IMR-90 (cell line): Measurements from ENCODE around the gene TMEM26. TPM values are rescaled to one million over a fixed set of nuclear protein-coding genes. Genes with fewer than 3 reads are reported as not detected.
"Not testable (repeated sequence)": the region's sequence is repeated elsewhere in the genome, so short reads cannot be mapped to it uniquely, and the experiment has no call there.

Source experiments
- ATAC-seq: fragments of 200-7000 bp; cut with Tn5 transposase; 2 replicates; pipeline ENCODE4 v1.9.1; 2020; ENCODE audit warnings: low read depth, mild to moderate bottlenecking, moderate library complexity
- BruUV-seq: library from RNA; stranded (reverse); fragments of 400-500 nt; replicated peaks from 2 replicates; lab custom pipeline; 2021; lab: Mats Ljungman, UMichigan
- CTCF ChIA-PET: fragments of 300-600 bp; formaldehyde crosslinking; extraction: SDS; loops from one replicate; lab custom pipeline; 2021; ENCODE audit warnings: antibody characterized with exemption; lab: Yijun Ruan, JAX
- POLR2A ChIA-PET: fragments of 300-600 bp; sonication (Branson Sonifier 250); formaldehyde crosslinking; loops from one replicate; lab custom pipeline; 2022; ENCODE audit warnings: antibody characterized with exemption; ENCODE audit not compliant: unreplicated experiment; lab: Charles Lee
- DNase-seq: peaks from one replicate; pipeline ENCODE4 v3.0.0; 2013
- H2AFZ ChIP-seq: replicated peaks from 2 replicates; pipeline ENCODE3; 2013; ENCODE audit warnings: low read length, mild to moderate bottlenecking; ENCODE audit not compliant: poor library complexity
- H2AK5ac ChIP-seq: 2 replicates; pipeline ENCODE4 v1.6.1; 2013; ENCODE audit warnings: low read depth, low read length, inconsistent platforms
- H2AK9ac ChIP-seq: replicated peaks from 2 replicates; pipeline ENCODE3; 2013; ENCODE audit warnings: mild to moderate bottlenecking, low read depth, low read length, moderate library complexity; ENCODE audit not compliant: poor library complexity
- H2BK120ac ChIP-seq: 2 replicates; pipeline ENCODE4 v1.6.1; 2013; ENCODE audit warnings: low read depth, low read length, inconsistent platforms
- H2BK15ac ChIP-seq: 3 replicates; pipeline ENCODE4 v1.6.1; 2013; ENCODE audit warnings: low read depth, low read length, inconsistent platforms
- H2BK20ac ChIP-seq: 2 replicates; pipeline ENCODE4 v1.6.1; 2013; ENCODE audit warnings: low read depth, mild to moderate bottlenecking, inconsistent platforms, low read length, moderate library complexity
- H2BK5ac ChIP-seq: 2 replicates; pipeline ENCODE4 v1.6.1; 2013; ENCODE audit warnings: mild to moderate bottlenecking, low read depth, low read length, inconsistent platforms; ENCODE audit not compliant: poor library complexity, severe bottlenecking
- H3K14ac ChIP-seq: replicated peaks from 2 replicates; pipeline ENCODE4 v1.6.1; 2013; ENCODE audit warnings: low read depth, low read length, inconsistent platforms
- H3K18ac ChIP-seq: 2 replicates; pipeline ENCODE4 v1.6.1; 2013; ENCODE audit warnings: low read depth, low read length, control low read depth
- H3K23ac ChIP-seq: 2 replicates; pipeline ENCODE4 v1.6.1; 2013; ENCODE audit warnings: low read depth, low read length, inconsistent platforms
- H3K27ac ChIP-seq: 2 replicates; pipeline ENCODE4 v1.5.1; 2013; ENCODE audit warnings: mild to moderate bottlenecking, control low read depth, low read length; ENCODE audit not compliant: insufficient read depth
- H3K27me3 ChIP-seq: 2 replicates; pipeline ENCODE4 v1.6.1; 2013; ENCODE audit warnings: low read length; ENCODE audit not compliant: control insufficient read depth, insufficient read depth
- H3K36me3 ChIP-seq: 2 replicates; pipeline ENCODE4 v1.6.1; 2013; ENCODE audit warnings: low read length, mixed read lengths; ENCODE audit not compliant: control insufficient read depth, insufficient read depth
- H3K4ac ChIP-seq: 2 replicates; pipeline ENCODE4 v1.6.1; 2013; ENCODE audit warnings: low read depth, low read length, inconsistent platforms
- H3K4me1 ChIP-seq: 2 replicates; pipeline ENCODE4 v1.6.1; 2013; ENCODE audit warnings: low read length, mixed read lengths; ENCODE audit not compliant: control insufficient read depth, insufficient read depth
- H3K4me2 ChIP-seq: 2 replicates; pipeline ENCODE4 v1.6.1; 2013; ENCODE audit warnings: low read depth, mild to moderate bottlenecking, control low read depth, low read length, moderate library complexity
- H3K4me3 ChIP-seq: 2 replicates; pipeline ENCODE4 v1.5.1; 2013; ENCODE audit warnings: low read depth, mild to moderate bottlenecking, control low read depth, low read length, moderate library complexity; ENCODE audit not compliant: insufficient read depth
- H3K56ac ChIP-seq: 2 replicates; pipeline ENCODE4 v1.6.1; 2013; ENCODE audit warnings: low read length, inconsistent platforms; ENCODE audit not compliant: insufficient read depth; ENCODE audit errors: extremely low read depth
- H3K79me1 ChIP-seq, 2 experiments: 2 replicates each; pipeline ENCODE4 v1.6.1; 2013; ENCODE audit warnings: low read length in 2 of 2, inconsistent platforms in 1 of 2, low read depth in 1 of 2
- H3K9ac ChIP-seq: 2 replicates; pipeline ENCODE4 v1.6.1; 2013; ENCODE audit warnings: low read depth, low read length, control low read depth
- H3K9me1 ChIP-seq: 2 replicates; pipeline ENCODE4 v1.6.1; 2013; ENCODE audit warnings: low read length, inconsistent platforms; ENCODE audit not compliant: insufficient read depth
- H3K9me3 ChIP-seq: 2 replicates; pipeline ENCODE4 v1.6.1; 2013; ENCODE audit warnings: low read length; ENCODE audit not compliant: control insufficient read depth, insufficient read depth
- H4K20me1 ChIP-seq: 2 replicates; pipeline ENCODE4 v1.6.1; 2013; ENCODE audit warnings: low read length, inconsistent platforms; ENCODE audit not compliant: insufficient read depth
- H4K5ac ChIP-seq: 2 replicates; pipeline ENCODE4 v1.6.1; 2013; ENCODE audit warnings: mild to moderate bottlenecking, low read depth, low read length, control low read depth
- H4K8ac ChIP-seq, 2 experiments: 2 replicates each; pipeline ENCODE4 v1.6.1; 2013; ENCODE audit warnings: low read depth in 2 of 2, low read length in 2 of 2, control low read depth in 1 of 2, inconsistent platforms in 1 of 2
- H4K91ac ChIP-seq: 2 replicates; pipeline ENCODE4 v1.6.1; 2013; ENCODE audit warnings: low read depth, low read length, inconsistent platforms; ENCODE audit not compliant: insufficient read depth
- FOS ChIP-seq: fragments of 150-350 bp; IDR thresholded peaks from 2 replicates; pipeline ENCODE4 v1.6.1; 2016; ENCODE audit warnings: low read depth, low read length
- MXI1 ChIP-seq: IDR thresholded peaks from 2 replicates; pipeline ENCODE4 v1.6.1; 2012; ENCODE audit warnings: low read depth, mild to moderate bottlenecking, low read length, moderate library complexity, borderline replicate concordance
- RAD21 ChIP-seq: IDR thresholded peaks from 2 replicates; pipeline ENCODE4 v1.6.1; 2012; ENCODE audit warnings: low read length, improper control_type of control experiment
- RFX5 ChIP-seq: IDR thresholded peaks from 2 replicates; pipeline ENCODE4 v1.8.0; 2012; ENCODE audit warnings: low read depth, mild to moderate bottlenecking, low read length, moderate library complexity
- WGBS, 2 experiments: methylation state at CpG; one replicate each; pipeline versions ENCODE4 v1.1.5 to v1.1.7; 2013; ENCODE audit warnings: missing lambda C conversion rate in 2 of 2; ENCODE audit not compliant: insufficient read length in 1 of 2; ENCODE audit errors: extremely low coverage in 2 of 2; 5-methylcytosine and 5-hydroxymethylcytosine counted together
- dilution Hi-C: fragments of 300-500 bp; cut with HindIII; formaldehyde crosslinking; loops from one replicate; pipeline ENCODE4 v1.14.3; 2018; ENCODE audit warnings: low sequenced_read_pairs; ENCODE audit not compliant: unreplicated experiment
- in situ Hi-C: fragments of 300-500 bp; cut with MboI; formaldehyde crosslinking; loops from 3 replicates; pipeline ENCODE4 v1.14.3; 2019; ENCODE audit warnings: low sequenced_read_pairs, inconsistent platforms, mixed read lengths
- intact Hi-C: fragments of 100-400 bp; cut with micrococcal nuclease; formaldehyde crosslinking; loops from 2 replicates; pipeline ENCODE4 v1.10.0; 2022
- polyA plus RNA-seq, 3 experiments: library from polyadenylated mRNA; depleted of rRNA; stranded (reverse); fragments of >200 nt; gene quantifications; 2 replicates each; pipeline ENCODE4 v1.2.3, GENCODE V29; 2012; ENCODE audit warnings: low replicate concordance in 1 of 3
- total RNA-seq: library from RNA; depleted of rRNA; stranded (reverse); fragments of >200 nt; gene quantifications from 2 replicates; pipeline ENCODE4 v1.2.3, GENCODE V29; 2012

The TMEM26 gene
- total and polyA plus RNA-seq, 2 of the 4 experiments (the other 2 are of a cell fraction), result 0.22 to 0.36 TPM

GRCh38 chr10:61385231-61386001 is 67.8 kb downstream of the TMEM26 start:
- in situ Hi-C loops, result no loop called here

DNA sequence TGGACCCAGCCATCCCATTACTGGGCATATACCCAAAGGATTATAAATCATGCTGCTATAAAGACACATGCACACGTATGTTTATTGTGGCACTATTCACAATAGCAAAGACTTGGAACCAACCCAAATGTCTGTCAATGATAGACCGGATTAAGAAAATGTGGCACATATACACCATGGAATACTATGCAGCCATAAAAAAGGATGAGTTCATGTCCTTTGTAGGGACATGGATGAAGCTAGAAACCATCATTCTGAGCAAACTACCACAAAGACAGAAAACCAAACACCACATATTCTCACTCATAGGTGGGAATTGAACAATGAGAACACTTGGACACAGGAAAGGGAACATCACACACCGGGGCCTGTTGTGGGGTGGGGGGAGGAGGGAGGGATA is 72.0 kb downstream of the TMEM26 start:
- H2AFZ ChIP-seq, H4K5ac ChIP-seq, H2BK15ac ChIP-seq, H2BK5ac ChIP-seq, H3K4me3 ChIP-seq, DNase-seq, BruUV-seq, H3K56ac ChIP-seq, H3K9ac ChIP-seq, H3K27ac ChIP-seq, ATAC-seq, H3K9me3 ChIP-seq, CTCF ChIA-PET, intact Hi-C loops, H3K18ac ChIP-seq, H3K9me1 ChIP-seq, H3K79me1 ChIP-seq, H3K14ac ChIP-seq, POLR2A ChIA-PET, H3K23ac ChIP-seq, H3K36me3 ChIP-seq, H2AK9ac ChIP-seq, H3K4me1 ChIP-seq, dilution Hi-C loops, H2BK120ac ChIP-seq, in situ Hi-C loops, H3K27me3 ChIP-seq, H2BK20ac ChIP-seq, H4K20me1 ChIP-seq, H3K4ac ChIP-seq, H4K91ac ChIP-seq, H4K8ac ChIP-seq, H3K4me2 ChIP-seq, H2AK5ac ChIP-seq: not testable (repeated sequence)
- WGBS, 2 experiments, result no CpG with 5 or more reads among the region's 3 CpGs

More at GRCh38 chr10:61385231-61386001, 67.8 kb downstream of the TMEM26 start:
- Histone ChIP-seq H3K9ac (no peak overlapping the region), H3K27ac (no peak overlapping the region), H4K8ac (no peak overlapping the region), H4K91ac (no peak overlapping the region), H3K23ac (no peak overlapping the region), H2AK9ac (no peak overlapping the region), H3K9me3 (no peaks in the 10 kb centered on the region), H3K4ac (no peak overlapping the region), H3K9me1 (no peaks in the 10 kb centered on the region), H2BK5ac (no peak overlapping the region), H2AFZ (no peak overlapping the region), H2BK15ac (no peak overlapping the region), H2BK120ac (no peak overlapping the region), H4K5ac (no peak overlapping the region), H3K56ac (no peak overlapping the region), H3K79me1 (no peaks in the 10 kb centered on the region), H3K27me3 (no peaks in the 10 kb centered on the region), H4K20me1 (no peaks in the 10 kb centered on the region), H3K14ac (no peak overlapping the region), H3K36me3 (no peaks in the 10 kb centered on the region), H3K18ac (no peak overlapping the region), H3K4me1 (no peaks in the 10 kb centered on the region), H2BK20ac (no peak overlapping the region), H2AK5ac (no peak overlapping the region), H3K4me2 (no peak overlapping the region), H3K4me3 (no peak overlapping the region)
- intact Hi-C loops (no loop called here), dilution Hi-C loops (no loop called here)
- no TSS peak for BruUV-seq
- no CpG with 5 or more reads among the region's 2 CpGs for WGBS, 2 experiments
- ChIA-PET POLR2A (no interaction called here), CTCF (no interaction called here)
- DNase-seq (no peak), ATAC-seq (no peak)
- TF ChIP-seq RAD21 (no peak), FOS (no peak), MXI1 (no peak), RFX5 (no peak)
